HG02610 (cell line): ENCODE results near the gene NACAD.

ENCODE experiments used
- ATAC-seq: cut with Tn5 transposase; IDR thresholded peaks from one replicate; pipeline ENCODE4 v1.9.1; 2021; ENCODE audit warnings: mild to moderate bottlenecking, moderate library complexity; ENCODE audit not compliant: unreplicated experiment

The NACAD gene

GRCh38 chr7:45076946-45077345 lies 11.8 kb downstream of the NACAD start:
- ATAC-seq = no peak

DNA sequence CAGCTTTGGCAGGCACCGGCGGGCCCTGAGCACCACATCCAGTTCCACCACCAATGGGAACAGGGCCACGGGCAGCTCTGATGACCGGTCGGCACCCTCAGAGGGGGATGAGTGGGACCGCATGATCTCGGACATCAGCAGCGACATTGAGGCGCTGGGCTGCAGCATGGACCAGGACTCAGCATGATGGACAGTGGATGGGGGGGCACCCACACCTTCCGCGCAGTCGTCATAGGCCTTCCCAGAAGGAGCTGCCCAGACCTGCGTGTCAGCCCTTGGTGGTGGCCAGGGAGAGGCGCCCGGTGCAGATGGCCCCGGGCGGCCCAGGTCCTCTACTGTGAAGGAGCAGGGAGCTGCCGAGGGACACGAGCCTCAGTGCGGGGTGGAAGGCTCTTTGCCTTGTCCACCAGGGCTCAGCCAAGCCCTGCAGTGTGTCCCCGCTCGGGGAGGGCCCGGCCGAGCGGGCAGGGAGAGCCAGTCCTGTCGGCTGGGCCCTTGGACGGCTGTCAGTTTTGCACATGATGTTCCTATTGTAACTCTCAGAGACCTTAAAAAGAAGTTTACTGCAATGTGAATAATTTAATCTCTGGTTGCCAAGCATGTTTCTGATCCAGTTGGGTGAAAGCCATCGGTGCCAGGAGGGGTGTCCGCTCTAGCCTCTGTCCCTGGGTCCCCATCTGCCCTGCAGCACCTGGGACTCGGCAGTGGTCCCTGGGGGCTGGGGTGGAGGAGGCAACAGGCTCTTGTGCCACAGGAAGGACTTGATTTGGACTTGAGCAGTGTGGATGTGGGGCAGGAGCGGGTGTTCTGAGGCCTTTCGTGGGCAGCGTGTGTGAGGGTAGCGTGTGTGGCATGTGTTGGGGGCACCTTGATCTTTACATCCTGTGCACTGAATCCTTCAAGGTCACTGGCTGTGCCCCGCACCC lies 12.6 kb downstream of the NACAD start:
- ATAC-seq = no peak

- no peak for ATAC-seq
Observed at GRCh38 chr7:45075355-45075644, 13.5 kb downstream of the NACAD start.

DNA sequence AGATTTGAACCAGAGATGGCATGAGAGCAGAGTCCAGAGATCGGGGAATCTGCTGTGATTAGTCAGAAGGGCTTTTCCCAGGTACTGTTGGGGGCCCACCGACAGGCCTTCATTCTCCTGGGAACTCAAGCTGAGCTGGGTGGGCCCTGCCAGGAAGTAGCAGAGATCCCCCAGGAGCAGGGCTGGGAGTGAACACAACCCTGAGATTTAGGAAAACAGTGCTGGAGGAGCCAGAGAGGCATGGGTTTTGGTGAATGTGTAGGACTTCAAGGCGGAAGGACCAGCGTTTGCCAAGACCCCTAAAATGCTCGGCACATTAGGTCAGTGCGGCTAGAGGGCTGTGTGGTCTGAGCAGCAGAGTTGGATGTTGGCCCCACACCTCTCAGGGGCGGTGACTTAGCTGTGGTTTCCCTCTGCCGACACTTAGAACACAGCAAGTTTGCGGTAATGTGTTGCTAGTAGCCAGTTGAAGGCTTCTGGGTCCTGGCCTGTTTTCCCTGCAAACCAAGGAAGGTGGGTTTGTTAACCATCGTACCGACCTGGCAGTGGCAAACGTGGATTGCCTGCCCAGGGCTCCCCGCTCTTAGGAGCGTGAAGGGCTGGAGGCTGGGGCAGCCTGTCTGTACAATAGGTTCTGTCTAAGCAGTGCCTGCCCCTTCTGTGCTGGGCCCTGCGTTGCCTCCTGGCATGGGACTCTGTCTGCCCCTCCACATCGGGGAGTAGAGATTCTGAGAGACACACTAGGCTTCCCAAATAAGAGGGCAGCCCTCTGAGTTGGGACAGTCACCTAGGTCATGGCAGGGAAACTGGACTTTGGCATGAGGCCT lies 14.0 kb downstream of the NACAD start:
- no peak for ATAC-seq

GRCh38 chr7:45073786-45074527 lies 14.8 kb downstream of the NACAD start:
- no peak for ATAC-seq

GRCh38 chr7:45073031-45073785 lies 15.6 kb downstream of the NACAD start:
- no peak for ATAC-seq

DNA sequence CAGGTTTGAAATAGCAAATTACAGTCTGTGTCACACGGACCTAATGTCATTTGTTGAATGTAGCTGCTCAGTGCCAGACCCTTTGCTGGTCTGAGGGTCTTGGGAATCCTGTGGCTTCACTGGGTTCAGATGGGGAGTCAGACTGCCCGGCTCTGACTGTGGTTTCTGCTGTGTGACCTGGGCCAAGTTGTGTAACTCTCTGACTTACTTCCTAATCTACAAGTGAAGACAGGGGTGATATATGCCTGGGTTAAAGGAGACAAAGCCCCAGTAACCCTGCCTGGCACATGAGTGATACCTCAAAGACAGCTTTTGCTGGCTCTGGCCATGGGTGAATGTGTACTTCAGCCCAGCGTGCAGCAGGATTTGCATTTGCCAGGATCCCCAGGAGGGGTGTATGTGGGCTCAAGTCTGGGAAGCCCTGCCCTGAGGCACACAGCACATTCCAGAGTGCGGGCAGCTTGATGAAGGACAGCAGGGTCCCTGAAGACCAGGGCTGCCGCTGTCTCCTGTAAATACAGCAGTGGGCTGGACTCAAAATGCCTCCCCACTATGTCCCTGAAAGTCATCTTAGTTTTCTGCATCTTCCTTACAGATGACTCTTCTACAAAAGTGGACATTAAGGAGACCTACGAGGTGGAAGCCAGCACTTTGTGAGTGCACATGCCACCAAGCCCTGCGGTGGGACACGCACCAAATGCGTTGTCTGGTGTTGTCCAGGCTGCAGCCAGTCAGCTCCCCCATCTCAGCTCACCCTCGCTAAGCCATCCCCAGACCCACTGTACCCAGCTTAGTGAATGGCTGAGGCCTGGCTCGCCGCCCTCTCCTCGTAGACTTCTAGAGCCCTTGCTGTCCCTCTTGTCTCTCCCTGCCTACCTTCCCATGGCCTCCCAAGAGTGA lies 16.4 kb downstream of the NACAD start:
- no peak for ATAC-seq

DNA sequence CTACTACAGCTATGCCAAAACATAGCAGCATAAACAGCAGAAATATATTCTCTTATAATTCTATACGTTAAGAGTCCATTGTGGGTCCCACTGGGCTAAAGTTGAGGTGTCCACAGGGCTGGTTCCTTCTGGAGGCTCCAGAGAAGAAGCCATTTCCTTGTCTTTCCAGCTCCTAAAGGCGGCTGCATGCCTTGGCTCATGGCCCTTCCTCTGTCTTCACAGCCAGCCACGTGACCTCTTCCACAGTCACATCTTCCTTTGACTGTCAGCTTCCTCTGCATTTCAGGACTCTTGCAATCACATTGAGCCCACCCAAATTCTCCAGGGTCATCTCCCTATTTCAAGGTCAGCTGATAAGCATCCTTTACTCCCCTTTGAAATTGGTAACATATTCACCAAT lies 17.2 kb downstream of the NACAD start:
- no peak for ATAC-seq

- ATAC-seq = no peak
Observed at GRCh38 chr7:45070254-45070642, 18.5 kb downstream of the NACAD start.

DNA sequence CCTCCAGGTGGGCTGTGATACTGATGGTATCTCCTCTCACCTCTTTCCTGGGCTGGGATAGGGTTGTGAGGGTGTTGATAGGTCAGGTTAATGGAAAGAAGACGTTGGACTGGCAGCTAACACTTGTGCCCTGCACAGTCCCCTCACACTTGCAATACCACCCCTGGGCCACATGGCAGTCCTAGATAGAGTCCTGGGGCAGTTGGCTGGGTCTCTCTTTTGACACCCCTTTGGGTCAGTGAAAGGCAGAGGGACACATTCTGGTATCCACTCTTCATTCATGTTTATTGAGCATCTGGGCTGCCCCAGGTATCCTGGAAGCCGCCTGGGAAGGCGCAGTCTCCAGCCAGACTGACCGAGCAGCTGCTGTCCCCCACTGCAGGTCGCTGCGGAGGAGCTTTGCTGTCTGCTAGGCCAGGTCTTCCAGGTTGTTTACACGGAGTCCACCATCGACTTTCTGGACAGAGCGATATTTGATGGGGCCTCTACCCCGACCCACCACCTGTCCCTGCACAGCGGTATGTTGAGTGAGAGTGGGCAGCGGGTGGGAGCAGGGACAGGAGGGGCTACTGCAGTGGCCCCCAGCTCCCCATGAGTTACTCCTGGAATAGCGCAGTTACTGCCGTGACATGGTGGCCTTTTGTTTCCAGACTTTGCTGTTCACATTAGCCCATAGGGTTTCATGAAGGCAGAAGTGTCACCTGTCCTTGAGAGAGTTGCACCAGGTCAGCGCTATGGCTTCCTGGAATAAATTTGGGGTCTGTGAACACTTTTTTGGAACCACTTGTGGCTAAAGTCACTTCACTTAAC lies 19.1 kb downstream of the NACAD start:
- no peak for ATAC-seq

- no peak for ATAC-seq
Observed at GRCh38 chr7:45068236-45069023, 20.3 kb downstream of the NACAD start.

DNA sequence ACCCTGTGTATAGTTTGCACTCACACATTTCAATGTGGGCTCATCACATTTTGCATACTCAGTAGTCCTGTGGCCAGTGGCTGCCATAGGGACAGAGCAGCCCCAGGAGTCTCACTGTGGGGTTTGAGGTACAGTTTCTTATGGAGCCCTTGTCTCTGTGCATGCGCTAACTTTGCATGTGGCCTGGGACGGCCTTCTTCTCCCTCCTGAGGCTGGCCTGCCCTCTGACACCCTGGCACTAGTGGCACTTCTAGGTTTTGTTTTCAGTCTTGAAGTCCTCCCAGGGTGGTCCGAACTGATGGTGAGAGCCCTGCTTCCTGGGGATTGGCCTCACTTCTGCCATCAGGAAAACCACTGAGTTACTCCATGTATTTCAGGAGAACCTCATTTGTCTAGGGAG lies 21.2 kb downstream of the NACAD start:
- no peak for ATAC-seq

GRCh38 chr7:45066409-45066808 lies 22.4 kb downstream of the NACAD start:
- no peak for ATAC-seq

- no peak for ATAC-seq
Observed at GRCh38 chr7:45065031-45065995, 23.5 kb downstream of the NACAD start.

DNA sequence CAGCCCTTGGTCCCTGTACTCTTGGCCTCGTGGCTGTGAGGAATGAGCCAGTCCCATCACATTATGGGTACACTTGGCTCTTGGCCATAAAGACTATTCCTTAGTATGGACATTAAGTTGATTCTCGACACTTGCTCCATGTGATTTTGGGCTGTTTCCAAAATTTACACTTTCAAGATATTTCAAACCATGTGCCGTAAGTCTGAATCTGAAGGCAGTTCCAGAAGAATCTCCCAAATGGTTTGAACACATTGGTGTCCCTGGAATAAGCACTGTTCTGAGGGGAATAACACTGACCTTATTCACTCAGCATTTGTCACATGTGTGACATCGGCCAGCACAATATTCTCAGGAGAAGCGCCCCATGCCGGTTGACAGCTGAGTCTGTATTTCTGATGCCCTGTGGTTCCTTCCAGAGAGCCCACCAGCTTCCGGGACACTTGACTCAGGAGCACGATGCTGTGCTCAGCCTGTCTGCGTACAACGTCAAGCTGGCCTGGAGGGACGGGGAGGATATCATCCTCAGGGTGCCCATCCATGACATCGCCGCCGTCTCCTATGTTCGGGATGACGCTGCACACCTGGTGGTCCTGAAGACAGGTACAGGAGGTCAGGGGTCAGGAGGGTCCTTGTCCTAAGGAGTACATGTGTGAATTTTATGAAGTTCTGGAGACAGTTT lies 24.6 kb downstream of the NACAD start:
- no peak for ATAC-seq

GRCh38 chr7:45061806-45062425 lies 26.9 kb downstream of the NACAD start:
- no peak for ATAC-seq
